Esophagus muscularis mucosa (tissue), 4 donors: Measurements from ENCODE around the gene NSA2.

Experiments used
- EP300 ChIP-seq: sonication (generic); formaldehyde crosslinking; IDR thresholded peaks from one replicate; pipeline ENCODE4 v1.6.1; 2017; ENCODE audit warnings: antibody characterized with exemption
- POLR2A ChIP-seq: fragments of 450-650 bp; IDR thresholded peaks from one replicate; pipeline ENCODE4 v1.6.1; 2017; ENCODE audit warnings: antibody characterized with exemption, moderate library complexity, mild to moderate bottlenecking, low read depth
- POLR2AphosphoS5 ChIP-seq, 2 donors: sonication (generic); formaldehyde crosslinking; IDR thresholded peaks; one replicate each; pipeline ENCODE4 v1.6.1; 2017; ENCODE audit warnings: antibody characterized with exemption in 2 of 2
- TF ChIP-seq, protein P1 (sequence below), 3 experiments: fragments of 200-600 bp in 2 of 3; fragments of 450-650 bp in 1 of 3; sonication (generic) in 2 of 3; IDR thresholded peaks; one replicate each; pipeline ENCODE4 v1.5.1; 2017 to 2019; ENCODE audit warnings: antibody characterized with exemption in 3 of 3, mild to moderate bottlenecking in 2 of 3, moderate library complexity in 1 of 3

DNA sequence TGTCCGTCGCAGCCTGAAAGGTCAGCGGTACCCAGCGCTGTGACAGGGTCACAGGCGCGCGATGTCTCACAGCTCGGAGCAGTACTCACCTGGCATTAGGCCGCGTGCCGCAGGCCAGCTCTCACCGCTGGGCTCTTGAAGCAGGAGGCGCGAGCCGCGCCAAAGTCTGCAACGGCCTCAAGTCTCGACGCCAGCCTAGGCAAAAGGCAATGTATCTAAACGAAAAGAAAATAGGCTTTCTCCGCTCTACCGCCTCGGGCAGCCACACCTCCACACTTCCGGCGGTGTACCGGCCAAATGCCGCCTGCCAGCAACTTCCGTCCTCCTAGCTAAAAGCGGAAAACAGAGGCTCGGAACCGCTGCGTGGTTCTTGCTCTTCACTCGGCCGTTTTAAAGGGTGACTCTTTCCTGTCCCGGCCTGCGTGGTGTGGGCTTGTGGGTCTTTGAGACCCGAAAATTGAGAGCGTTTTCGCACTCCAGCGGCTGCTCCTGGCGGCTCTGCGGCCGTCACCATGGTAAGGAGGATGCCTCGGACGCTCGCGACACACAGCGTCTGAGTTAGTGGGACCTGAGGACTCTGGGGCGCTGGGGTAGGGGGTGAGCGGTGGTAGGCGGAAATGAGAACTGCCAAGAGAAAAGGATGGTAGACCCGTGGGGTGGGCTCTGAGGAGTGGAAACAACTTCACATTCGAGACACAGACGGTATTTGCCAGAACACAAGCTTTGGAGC is at the start of gene NSA2, which contains the start of gene GFM2:
- TF ChIP-seq POLR2A: no peak
- TF ChIP-seq, protein P1, sequence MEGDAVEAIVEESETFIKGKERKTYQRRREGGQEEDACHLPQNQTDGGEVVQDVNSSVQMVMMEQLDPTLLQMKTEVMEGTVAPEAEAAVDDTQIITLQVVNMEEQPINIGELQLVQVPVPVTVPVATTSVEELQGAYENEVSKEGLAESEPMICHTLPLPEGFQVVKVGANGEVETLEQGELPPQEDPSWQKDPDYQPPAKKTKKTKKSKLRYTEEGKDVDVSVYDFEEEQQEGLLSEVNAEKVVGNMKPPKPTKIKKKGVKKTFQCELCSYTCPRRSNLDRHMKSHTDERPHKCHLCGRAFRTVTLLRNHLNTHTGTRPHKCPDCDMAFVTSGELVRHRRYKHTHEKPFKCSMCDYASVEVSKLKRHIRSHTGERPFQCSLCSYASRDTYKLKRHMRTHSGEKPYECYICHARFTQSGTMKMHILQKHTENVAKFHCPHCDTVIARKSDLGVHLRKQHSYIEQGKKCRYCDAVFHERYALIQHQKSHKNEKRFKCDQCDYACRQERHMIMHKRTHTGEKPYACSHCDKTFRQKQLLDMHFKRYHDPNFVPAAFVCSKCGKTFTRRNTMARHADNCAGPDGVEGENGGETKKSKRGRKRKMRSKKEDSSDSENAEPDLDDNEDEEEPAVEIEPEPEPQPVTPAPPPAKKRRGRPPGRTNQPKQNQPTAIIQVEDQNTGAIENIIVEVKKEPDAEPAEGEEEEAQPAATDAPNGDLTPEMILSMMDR (IDR thresholded peaks at IDR 0.05): peak in 1 of 3 experiments; percentile 17
- peak; percentile 78 to 88 for TF ChIP-seq POLR2AphosphoS5 (IDR thresholded peaks at IDR 0.05)
- TF ChIP-seq EP300: no peak
